ENCODE results near the gene ARRB1.
"Not testable (repeated sequence)": the region's sequence is repeated elsewhere in the genome, so short reads cannot be mapped to it uniquely, and the experiment has no call there.

ARRB1 gene

DNA sequence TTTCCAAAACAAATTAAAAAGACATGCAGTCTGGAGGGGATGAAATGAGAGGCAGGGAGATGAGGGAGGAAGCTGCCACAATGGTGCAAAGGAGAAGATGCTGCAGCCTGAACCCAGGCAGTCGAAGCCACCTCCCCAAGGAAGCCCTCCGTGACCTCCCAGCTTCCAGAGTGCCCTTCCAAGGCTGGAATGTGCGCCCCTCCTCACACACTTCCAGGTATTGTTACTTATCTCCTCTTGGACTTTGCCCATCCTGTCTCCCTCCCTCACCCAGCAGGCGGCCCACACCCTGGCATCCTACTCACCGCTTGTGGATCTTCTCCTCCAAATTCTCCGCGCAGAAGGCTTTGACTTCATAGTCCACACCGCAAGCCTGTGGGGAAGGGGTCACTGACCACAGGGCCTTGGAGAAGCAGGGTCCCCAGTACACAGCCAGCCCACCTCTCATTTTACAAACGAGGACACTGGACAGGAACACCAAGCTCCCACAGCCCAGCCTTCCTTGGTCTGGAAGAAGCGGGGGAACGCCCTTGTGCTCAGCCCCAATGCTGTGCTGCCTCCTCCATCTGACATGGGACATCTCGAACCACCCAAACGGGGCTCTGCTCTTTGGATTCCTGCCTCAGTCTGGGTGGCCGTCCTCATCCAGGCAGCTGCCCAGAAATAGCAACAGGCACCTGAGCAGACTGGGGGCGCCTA lies 70.5 kb downstream of the ARRB1 start:
- peak in 2 of 10 donors; percentile 73 to 80 for DNase-seq

DNA sequence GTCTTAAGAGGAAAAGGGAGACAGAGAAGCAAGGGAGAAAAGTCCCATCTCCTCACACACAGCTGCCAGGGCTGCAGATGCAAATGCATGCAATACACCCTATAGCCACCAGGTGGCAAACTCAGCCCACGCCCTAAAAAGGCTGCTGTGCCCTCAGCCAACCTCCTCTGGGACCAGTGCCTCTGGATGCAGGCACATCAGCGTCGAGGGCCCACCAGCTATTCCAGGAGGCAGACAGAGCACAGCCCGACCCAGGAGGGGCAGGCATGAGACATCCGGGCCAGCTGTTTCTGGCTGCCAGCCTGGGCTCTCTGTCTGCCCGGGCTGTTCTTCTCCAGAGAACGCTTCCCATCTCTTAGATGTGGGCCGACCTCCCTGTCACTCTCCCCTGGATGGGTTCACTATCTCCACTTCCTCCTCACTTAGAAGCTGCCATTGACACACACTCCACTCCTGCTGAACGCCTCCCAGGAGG lies 71.2 kb downstream of the ARRB1 start:
- intact Hi-C loops (cut with DNase I), result loop anchor here (1.0 to 5.0 kb wide), 3 partner anchors 48 to 252 kb away; no protein-coding TSS in a partner anchor

More for the DNA sequence above, 70.5 kb downstream of the ARRB1 start:
- intact Hi-C loops (cut with DNase I), result loop anchor here (1.0 to 5.0 kb wide), 3 partner anchors 47 to 251 kb away; no protein-coding TSS in a partner anchor

DNA sequence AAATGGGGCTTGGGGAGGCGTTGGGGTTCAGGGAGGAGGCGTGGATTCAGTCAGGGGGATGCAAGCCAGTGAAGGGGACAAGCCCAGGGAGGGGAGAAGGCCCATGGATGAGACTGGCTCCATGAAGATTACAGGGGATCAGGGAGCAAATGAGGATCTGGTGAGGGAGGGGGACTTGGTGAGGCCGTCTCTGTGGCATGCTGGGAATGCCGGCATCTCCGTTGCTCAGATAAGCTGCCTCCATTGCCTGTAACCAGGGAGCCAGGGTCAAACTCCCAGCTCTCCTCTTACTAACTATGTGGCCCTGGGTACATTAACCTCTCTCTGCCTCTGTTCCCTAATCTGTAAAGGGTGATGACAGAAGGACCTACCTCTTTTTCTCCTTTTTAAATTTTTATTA lies 72.2 kb downstream of the ARRB1 start:
- DNase-seq, result peak in 2 of 10 donors; percentile 20 to 30
- intact Hi-C loops (cut with DNase I), result no loop called here

More for the DNA sequence above, 71.2 kb downstream of the ARRB1 start:
- DNase-seq, result peak; percentile 68 to 97 (median 86)

DNA sequence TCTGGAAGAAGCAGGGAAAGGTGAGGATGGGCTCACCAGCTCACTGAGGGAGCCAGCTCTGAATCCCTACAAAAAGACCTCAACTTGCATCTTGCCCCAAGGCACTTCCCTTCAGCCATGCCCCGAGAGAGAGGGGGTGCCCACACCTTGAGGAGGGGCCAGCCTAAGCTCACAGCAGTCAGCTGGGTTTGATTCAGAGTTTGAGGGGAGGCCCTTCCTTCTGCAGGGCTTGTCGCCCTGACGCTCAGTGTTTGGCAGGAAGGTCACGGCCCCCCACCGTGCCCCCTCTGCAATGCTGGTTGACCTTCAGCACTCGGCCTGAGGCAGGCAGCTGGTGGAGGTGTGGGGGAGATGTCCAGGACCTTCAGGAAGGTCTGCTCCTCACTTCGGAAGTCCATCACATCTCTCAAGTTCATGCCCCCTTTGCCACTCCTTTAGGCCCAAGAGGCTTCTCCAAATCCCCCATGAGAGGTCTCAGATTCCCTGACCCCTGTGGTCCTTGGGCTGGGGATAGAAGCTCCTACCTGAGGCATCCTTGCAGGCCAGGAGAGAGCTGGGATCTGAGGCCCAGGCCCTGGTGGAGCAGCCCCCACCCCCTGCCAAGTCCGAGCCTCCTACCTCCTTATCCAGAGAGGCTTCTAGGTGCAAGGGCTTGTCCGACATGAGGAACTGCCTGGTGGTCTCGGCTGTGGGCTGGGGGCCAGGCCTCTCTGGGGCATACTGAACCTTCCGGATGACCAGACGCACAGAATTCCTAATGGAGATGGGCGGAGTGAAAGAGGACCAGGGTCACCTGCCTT lies 73.3 kb downstream of the ARRB1 start:
- DNase-seq, result peak in 3 of 10 donors; percentile 5 to 61 (median 61)
- intact Hi-C loops (cut with DNase I), result no loop called here

DNA sequence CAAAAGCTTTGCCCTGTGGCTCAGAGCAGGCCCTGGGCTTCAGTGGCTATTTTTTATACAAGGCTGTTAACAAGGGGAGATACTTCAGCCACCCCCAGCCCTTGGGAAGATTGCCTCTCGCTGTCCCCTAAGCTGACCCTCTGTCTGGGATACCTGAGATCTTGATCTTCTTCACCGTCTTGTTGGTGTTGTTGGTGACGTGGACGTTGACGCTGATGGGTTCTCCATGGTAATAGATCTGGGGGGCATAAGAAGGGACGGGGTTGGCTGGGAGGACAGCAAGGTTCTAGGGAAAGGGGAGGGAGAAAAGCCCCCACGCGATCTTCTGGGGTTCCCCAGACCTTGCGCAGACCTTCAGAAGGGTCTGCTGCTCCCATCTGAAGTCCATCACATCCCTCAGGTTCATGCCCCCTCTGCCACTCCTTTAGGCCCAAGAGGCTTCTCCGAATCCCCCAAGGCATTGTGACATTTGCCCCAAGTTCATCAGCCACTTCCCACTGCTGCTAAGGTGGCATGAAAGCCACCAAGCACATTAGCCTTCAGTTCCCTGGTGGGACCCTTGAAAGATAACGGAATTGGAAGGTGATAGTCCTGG lies 74.2 kb downstream of the ARRB1 start:
- DNase-seq, result peak in 2 of 10 donors; percentile 5 to 34
- intact Hi-C loops (cut with DNase I), result no loop called here

DNA sequence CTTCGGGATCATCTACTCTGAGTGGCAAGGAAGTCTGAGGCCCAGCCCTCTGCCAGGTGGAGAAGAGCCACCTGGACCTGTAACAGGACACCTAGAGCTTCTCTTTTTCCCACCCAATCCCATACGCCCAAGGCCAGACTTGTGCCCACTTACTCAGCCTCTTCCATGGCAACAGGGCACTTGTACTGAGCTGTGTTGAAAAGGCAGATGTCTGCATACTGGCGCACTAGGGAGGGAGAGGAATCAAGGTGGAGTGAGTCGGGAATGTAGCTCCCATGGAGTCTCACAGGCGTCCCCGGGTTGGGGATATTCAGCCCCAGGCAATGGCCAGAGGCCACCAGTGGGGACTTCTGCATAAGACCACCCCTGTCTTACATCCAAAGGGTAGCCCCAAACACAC lies 74.8 kb downstream of the ARRB1 start:
- intact Hi-C loops (cut with DNase I), result no loop called here
- peak in 3 of 10 donors; percentile 3 to 15 (median 6) for DNase-seq

DNA sequence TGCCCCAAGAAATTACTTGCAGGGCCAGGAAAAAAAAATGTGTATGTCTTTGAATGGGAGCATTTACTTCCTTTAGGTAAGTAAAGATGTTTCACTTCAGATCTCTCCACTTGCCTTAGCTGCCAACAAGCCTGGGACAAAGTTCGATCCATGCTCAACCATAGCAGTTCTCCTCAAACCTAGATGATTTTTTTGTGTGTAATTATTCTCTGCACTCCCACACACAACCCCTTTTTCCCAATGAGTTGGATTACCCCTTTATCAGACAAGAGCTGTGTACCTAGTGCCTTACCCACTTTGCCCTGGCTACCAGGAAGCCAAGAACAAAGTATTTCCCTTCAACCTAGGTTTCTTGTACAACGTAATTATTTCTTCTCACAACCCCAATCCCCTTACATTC lies 75.3 kb downstream of the ARRB1 start:
- intact Hi-C loops (cut with DNase I), result no loop called here
- DNase-seq, result no peak

DNA sequence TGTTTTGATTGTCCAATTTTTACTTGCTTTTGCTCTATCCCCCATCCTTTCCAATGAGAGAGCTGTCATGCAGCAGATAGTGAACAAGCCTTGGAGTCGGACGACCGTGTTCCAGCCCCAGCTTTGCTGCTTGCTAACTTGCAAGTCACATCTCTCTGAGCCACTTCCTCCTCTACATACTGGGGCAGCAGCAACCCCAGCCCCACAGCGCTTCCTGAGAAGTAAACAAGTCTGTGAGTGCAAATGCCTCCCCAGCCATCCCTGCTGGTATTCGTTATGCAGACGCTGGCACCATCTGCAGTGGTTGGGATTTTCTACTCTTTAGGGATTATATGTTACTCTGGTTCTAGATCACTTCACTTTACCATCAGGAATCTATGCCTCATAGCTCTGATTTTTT lies 75.9 kb downstream of the ARRB1 start:
- peak in 6 of 10 donors; percentile 7 to 91 (median 65) for DNase-seq
- intact Hi-C loops (cut with DNase I), result no loop called here

DNA sequence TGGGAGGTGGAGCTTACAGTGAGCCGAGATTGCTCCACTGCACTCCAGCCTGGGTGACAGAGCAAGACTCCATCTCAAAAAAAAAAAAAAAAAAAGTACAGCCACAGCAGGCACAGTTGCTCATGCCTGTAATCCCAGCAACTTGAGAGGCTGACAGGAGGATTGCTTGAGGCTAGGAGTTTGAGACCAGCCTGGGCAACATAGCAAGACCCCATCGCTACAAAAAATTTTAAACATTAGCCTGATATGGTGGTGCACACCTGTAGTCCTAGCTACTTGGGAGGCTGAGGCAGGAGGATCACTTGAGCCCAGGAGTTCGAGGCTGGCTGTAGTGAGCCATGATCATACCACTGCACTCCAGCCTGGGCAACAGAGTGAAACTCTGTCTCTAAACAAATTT lies 76.7 kb downstream of the ARRB1 start:
- DNase-seq, result peak in 1 of 10 donors; percentile 12
- intact Hi-C loops (cut with DNase I), result not testable (repeated sequence)

DNA sequence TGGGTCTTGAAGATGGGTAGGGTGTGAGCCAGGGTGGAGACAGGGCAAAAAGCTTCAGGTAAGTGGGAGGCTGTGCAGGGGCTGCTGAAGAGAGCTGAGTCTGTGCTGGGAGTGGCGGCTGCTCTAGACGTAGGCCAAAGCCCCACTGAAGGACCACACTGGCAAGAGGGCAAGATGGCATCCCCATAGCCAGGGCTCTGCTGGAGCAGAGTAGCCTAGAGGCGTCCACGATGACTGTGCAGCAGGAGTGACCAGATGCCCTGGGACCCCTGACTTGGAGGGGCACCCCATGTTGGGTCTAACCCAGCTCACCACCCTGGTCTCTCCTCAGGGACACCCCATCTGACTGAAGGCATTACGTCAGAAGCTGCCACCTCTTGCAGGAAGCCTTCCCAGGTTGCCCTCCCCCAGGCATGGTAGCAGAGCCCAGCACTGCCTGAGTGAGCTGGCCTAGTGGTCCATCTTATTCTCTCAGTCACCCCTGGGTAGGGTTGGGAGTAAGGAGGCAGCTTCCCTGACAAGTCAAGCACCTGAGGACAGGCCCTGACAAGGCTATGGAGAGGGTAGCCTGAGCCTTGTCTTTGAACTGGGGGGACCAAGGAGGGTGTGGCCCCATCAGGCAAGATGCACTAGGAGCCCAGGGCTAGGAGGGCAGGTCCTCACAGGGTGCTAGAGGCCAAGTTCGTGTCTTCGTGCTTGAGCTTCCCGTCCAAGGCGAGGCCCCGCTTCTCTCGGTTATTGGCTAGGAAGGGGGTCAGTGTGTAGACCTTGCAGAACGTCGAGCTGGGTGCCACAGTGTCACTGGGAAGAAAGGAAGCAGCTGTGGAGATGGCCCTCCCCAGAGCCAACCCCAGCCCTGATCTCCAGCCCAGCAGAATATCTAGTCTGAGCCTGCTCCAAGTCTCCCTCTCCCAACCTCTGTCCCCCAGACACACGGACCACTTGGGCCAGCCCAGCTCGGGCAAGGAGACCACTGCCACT lies 77.8 kb downstream of the ARRB1 start:
- intact Hi-C loops (cut with DNase I), result no loop called here
- peak in 2 of 10 donors; percentile 5 to 65 for DNase-seq

DNA sequence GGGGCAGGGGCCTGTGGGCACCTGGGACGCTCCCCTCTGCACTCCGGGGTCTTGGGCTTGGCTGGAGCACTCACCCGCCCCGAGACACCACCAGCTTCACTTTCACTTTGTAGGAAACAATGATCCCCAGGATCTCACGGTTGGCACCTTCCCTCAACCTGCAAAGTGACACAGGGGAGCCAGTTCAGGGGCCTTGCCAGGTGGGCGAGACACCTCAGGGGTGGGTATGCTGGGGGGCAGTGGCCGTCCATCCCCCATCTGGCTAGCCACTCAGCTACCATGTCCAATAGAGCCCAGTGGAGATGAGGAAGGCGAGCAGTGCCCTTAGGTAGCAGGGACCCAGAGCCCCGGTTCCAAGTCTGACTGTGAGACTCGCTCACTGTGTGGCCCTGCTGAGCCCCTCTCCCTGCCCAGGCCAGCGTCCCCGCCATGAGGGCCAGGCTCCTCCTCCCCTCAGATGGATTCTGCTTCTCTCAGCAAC lies 78.6 kb downstream of the ARRB1 start:
- DNase-seq, result peak in 3 of 10 donors; percentile 5 to 71 (median 40)
- intact Hi-C loops (cut with DNase I), result no loop called here

DNA sequence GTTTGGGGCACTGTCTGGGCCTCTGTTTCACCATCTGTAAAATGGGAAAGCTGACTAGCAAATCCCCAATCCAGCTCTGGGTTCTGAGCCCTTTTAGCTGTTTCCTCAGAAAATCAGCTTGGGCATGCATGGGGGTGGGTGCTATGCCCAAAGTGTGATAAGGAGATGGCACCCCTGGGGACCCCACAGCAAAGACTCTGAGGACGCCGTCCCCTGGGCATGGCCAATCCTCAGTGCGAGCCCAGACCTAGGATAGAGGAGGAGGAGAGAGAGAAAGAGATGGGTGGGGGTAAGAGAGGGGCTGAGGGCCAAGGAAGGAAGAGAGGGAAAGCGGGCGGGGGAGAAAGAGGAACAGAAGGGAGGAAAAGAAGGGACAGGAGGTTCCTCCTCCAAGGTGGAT lies 79.1 kb downstream of the ARRB1 start:
- intact Hi-C loops (cut with DNase I), result no loop called here
- peak in 2 of 10 donors; percentile 14 to 74 for DNase-seq

DNA sequence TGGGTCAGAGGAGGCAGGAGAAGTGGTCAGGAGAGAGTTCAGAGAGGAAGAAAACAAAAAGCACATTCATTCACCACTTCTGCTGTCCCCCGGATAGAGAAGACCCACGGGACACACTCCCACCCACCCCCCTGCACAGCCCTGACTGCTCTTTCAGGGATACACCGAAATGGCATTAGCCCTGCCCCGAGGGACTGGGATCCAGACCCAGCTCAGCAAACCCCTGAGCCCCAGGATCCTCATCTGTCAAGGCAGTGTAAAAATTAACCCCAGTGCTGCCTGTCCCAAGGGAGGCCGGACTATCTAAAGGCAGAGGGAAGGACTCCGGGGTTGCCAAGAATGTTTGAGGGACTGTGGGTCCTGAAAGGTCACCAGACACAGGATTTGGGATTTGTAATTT lies 79.7 kb downstream of the ARRB1 start:
- intact Hi-C loops (cut with DNase I), result no loop called here
- DNase-seq, result peak in 2 of 10 donors; percentile 2 to 26

DNA sequence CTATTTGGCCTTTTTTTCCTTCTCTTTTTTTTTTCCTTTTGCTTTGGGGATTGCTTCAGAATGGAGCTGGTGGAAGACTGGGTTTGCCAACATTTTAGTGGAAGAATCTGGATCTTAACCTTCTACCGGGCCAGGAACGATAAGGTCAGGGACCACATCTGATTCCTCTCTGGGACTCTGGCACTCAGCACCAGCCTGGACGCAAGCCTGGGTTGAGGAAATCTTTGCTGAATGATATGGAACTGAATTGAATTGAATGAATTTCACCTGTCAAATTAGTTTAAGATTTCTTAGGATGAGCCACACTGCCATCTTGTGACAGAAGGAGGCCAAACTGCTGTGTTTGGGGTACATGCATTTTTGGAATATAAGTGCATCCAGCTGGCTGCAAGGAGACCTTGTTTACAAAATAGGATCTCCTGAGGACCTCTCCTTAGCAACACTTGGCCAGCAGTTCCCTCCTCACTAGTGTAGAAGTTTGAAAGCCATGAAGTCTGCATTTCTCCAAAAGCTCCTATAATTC lies 80.5 kb downstream of the ARRB1 start:
- peak in 2 of 10 donors; percentile 20 to 41 for DNase-seq
- intact Hi-C loops (cut with DNase I), result no loop called here

DNA sequence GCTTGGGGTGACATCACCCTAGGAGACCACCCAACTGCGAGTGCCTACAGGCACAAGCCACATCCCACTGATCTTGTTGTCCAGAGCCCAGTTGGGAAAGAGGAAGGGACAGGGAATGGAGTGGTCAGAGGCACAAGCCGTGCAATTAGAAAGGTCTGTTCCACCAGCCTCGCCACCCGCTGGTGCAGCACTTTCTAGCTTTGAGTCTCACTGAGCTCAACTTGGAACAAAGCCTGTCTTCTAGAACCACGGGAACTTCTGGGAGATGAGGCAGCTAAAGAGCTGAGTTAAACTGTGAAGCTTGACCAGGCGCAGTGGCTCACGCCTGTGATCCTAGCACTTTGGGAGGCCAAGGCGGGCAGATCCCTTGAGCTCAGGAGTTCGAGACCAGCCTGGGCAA lies 81.6 kb downstream of the ARRB1 start:
- intact Hi-C loops (cut with DNase I), result no loop called here
- peak in 2 of 10 donors; percentile 56 to 59 for DNase-seq

DNA sequence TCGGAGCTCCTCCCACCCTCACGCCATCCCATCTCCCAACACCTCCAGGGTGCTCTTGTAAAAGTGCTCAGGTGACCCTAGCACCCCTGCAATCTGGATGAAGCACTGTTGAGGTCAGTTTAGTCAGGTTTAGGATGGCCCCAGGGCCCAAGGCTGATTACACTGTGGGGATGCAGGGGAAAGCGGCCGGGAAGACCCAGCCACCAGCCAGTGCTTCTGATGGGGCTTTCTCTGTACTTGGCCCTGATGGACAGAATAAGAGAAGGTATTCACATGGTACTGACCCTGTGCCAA lies 82.1 kb downstream of the ARRB1 start:
- DNase-seq, result peak in 1 of 10 donors; percentile 43
- intact Hi-C loops (cut with DNase I), result no loop called here

DNA sequence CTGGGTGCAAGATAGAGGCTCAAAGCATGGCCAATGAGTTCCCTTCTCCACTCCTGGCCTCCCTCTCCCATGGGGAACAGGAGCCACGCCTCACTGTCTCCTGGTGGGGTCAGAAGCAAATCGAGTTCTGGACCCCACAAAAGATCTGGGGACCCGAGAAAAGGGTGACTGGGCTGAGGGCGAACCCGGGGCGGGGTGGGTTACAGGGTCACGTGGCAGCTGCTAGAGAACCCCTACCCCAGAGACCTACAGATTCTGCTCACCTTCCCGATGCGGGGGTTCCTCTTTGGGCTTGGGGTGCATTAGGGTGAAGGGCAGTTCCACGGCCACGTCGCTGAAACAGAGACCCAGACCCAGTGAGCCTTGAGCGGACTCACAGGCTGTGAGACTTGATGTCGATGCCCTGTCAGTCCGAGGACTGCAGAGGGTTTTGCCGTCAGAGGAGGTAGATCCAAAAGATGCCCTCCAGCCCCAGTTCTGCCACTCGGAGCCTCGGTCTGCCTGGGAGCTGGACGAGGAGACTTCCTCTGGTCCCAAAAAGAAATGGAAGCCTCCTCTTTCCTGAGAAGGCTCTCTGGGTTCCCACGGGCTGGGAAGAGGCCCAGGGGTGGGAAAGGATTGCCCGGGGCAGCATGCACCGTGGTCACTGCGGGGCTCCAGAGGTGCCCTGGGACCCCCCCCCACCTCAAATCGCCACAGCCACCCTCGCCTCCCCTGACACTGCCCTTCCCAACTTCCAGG lies 82.7 kb downstream of the ARRB1 start:
- intact Hi-C loops (cut with DNase I), result no loop called here

DNA sequence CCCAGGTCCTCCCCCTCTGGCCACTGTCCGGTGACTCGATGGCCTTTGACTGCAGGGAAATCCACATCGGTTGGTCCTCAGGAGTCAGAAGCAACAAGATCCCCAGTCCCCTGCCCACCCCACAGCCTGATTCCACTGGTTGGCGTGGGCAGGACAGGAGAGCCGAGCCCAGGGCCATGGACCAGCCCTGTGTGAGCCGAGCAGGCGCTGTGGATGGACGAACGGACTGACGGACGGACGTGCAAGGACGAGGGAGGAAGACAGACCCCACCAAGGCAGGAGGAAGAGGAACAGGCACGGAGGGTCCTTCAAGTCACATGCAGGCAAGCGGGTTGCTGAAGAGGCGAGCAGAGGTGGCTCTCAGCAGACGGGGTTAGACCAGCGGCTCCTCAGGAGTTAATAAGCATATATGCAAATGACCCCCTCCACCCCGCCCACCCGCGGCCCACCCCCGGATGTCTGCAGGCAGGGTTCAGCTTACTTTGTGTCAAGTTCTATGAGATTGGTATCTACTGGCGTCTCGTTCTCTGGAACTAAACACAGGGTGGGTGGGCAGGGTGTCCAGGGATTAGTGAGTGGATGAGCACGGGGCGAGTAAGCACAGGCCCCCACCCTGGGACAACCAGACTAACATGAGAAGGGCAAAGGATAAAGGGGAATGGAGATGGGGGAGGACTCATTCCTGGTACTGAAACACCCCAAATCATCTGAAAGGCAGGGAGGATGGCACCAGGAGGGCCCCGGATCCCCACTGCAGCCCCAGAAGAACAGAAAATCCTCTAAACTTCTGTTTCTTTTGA lies 84.1 kb downstream of the ARRB1 start:
- intact Hi-C loops (cut with DNase I), result no loop called here
- DNase-seq, result peak in 2 of 10 donors; percentile 70 to 76

More for the DNA sequence above, 82.7 kb downstream of the ARRB1 start:
- peak in 4 of 10 donors; percentile 3 to 60 (median 42) for DNase-seq
